Activated naive CD4-positive, alpha-beta T cell treated with Interleukin-2 at 50 U/mL for 16 hours (primary cell): Measurements from ENCODE around the gene PUM1.
"Not testable (repeated sequence)": the region's sequence is repeated elsewhere in the genome, so short reads cannot be mapped to it uniquely, and the experiment has no call there.

Experiments used
- DNase-seq: peaks from one replicate; pipeline ENCODE4 v3.0.0-alpha.2; 2020

PUM1 gene

GRCh38 chr1:30962609-30963508 is 102.7 kb downstream of the PUM1 start:
- DNase-seq = no peak

DNA sequence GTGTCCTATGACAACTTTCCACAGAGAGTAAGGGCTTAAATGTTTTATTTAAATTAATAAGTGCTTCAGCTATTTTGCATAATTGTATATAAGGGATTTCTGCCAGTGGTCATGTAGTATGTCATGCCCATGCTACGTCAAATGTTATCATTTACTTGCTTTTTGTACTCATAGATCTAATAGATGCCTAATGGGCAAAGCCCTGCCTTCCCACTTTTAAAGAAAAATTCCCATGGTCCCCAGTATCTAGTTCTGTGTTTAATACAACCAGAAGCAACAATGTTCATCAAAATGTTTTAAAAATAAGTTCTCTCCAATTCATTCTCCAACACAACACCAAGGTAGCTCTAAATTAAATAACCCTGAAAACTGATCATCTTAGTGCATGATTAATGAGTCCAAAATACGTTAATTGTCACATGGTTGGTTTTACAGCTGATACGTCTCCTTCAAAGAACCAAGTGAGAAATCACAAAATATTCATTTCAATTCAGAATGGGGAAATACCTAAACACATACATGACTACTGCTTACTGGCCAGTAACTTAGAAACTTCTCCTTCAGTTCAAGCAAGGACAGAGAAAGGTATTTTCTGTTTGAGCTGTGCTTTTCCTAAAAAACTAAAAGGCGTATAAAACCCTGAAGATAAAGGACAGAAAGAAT is 107.8 kb downstream of the PUM1 start:
- no peak for DNase-seq

DNA sequence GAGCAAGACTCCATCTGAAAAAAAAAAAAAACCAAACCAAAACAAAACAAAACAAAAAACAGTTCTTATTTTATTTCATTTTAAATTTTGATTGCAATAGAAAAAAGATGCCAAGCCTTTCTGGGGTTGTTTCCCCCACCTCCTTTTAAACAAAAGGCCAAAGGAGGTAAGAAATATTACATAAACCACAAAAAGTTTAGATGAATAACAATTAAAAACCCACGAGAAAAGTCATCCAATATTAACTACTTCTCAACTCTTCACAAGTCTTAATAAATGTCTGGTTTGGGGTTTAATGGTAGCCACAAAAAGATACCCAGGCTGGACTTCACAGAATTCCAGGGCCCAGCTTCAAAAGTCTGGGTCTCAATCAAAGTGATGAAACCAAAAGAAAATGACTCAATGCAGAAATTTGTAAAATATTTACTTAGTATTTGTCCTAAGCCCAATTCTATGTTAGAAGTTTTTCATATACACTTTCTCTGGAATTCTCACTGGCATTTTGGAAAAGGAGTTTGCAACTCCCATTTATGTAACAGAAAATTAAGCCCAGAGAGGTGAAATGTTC is 110.0 kb downstream of the PUM1 start:
- DNase-seq = no peak

GRCh38 chr1:30953685-30954084 is 111.8 kb downstream of the PUM1 start:
- DNase-seq = no peak

DNA sequence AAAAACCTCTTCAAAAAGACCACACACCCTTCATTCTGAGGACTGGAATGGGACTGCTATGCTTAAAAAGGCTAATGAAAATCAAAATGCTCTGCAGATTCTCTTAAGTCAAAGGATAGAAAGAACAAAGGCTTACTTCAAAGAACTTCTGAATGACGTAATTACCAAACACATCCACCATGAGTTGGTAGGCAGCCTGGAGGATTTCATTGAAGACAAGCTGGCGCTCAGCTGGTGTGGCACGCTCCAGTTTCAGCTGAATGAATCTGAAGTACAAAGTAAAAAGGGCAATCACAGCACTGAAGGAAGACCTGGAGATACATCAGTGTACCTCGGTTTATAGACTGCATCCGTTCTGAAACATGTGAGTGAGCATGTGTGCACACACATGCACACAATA is 113.4 kb downstream of the PUM1 start:
- DNase-seq = no peak

DNA sequence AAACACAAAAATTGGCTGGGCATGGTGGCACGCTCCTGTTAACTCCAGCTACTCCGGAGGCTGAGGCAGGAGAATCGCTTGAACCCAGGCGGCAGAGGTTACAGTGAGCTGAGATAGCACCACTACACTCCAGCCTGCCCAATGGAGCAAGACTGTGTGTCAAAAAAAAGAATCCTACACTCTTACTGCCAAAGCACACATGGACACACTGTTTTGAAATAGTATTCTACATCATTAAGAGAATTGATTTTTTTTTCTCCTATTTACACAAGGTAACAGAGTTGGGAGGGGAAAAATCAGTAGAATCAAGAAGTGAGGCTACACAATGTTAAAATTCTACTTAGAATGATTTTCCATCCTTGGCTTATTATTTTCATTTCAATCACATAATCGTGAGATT is 114.8 kb downstream of the PUM1 start:
- DNase-seq = no peak

DNA sequence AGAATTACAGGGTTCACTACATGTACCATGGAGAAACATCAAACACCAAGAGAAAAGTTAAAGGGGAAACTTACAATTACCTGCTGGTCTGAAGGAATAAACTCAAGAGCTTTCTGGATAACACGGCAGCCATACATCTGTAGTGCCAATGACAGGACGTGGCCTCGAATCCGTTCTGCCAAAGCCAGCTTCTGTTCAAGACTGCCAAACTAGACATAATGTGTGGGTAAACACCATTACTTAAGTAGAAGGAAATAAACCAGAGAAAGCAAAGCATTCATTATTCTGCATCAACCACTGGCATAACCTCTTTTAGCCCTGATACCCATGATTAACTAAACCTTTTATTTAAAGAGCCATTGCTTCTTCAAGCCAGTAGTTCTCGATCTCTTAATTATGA is 115.5 kb downstream of the PUM1 start:
- DNase-seq = no peak

- DNase-seq = not testable (repeated sequence)
Measured at GRCh38 chr1:30949487-30949838, 116.1 kb downstream of the PUM1 start.

DNA sequence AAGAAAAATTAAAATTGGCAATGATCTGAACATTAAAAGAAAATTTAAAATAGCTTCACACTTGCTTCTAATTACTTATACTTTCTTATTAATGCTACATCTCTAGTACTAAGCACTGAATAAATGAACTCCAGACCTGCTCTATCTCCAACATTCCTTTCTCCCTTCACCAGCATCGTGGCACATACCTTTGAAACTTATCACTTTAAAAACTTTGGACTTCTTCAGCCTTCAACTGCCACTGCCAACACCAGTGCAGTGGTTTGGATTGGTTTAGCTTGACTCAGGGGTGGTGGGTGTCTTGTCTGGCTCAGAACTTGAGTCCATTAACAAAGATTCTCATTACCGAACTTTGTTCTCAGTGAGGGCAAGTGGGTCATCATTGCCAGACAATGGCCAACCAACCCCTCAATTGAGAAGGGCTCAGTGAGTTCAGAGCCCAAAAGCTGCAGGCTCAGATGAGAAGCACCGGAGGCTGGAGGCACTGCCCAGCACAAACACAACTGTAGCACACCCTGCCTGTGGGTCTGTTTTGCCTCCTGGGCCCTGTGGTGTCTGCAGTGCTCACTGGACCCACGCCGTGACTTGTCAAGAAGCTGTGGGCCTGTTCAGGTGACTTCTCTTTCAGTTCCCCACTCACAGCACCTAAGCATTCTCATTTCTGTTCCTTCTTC is 116.6 kb downstream of the PUM1 start:
- not testable (repeated sequence) for DNase-seq

DNA sequence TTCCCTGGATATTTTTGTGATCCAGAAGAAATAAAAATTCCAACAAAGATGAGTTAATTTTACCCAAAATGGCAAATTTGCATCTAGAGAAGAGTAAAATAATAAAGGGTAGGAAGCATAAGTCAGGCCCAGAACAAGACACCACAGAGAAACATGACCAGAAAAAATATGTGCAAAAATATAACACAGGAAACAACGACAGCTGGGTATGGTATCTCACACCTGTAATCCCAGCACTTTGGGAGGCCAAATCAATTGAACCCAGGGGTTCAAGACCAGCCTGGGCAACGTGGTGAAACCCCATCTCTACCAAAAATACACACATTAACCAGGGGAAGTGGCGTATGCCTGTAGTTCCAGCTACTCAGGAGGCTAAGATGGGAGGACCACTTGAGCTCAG is 117.2 kb downstream of the PUM1 start:
- DNase-seq = no peak

GRCh38 chr1:30947212-30947611 is 118.3 kb downstream of the PUM1 start:
- DNase-seq = no peak

- DNase-seq = no peak
Measured at GRCh38 chr1:30942326-30942963, 123.1 kb downstream of the PUM1 start.

DNA sequence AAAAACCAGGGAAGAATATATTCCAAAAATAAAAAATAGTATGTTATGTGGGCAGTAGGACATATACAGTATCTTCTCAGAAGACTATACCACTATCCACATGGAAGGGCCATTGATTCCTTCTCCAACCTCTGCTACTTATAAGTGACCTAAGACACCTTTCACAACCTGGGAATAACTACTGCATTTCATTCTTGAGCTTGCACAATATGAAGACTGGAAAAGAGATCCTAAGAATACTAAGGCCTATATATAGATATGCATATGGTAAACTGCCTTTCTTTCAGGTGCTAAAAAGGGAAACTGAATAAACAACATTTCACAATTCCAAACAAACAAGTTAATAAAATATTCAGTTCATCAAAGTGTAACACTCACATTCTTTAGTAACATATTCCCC is 125.0 kb downstream of the PUM1 start:
- no peak for DNase-seq

DNA sequence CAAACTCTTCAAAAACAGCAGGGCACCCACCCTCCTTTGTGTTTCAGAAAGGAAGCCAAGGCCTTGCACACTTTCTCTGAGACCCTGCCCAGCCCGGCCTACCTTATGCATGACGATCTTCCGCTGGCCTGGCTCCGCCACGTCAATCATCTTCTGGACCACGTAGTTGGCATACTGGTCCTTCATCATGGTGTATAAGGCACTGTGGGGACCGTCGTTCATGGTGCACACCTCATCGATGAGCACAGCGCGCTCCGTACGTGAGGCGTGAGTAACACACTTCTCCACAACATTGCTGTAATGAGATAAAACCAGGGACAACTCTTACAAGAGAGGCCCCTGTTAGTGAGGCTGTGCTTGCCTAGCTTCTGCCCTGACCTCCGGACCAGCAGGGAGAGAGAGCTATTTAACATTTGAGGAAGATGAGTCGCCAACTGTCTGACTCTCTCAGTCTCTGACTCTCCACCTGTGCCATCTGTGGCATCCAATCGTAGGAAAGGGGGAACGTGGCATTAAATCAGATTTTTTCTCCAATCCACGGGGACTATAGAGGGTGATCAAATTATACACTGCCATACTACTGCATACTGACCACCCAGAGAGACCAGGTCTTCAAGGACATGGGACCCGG is 128.9 kb downstream of the PUM1 start:
- DNase-seq = no peak

DNA sequence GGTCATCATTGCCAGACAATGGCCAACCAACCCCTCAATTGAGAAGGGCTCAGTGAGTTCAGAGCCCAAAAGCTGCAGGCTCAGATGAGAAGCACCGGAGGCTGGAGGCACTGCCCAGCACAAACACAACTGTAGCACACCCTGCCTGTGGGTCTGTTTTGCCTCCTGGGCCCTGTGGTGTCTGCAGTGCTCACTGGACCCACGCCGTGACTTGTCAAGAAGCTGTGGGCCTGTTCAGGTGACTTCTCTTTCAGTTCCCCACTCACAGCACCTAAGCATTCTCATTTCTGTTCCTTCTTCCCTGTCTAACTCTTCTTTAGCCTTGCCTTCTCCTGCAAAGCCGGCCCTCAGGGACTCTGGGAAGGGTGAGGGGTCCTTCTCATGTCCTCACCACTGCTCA is 129.8 kb downstream of the PUM1 start:
- not testable (repeated sequence) for DNase-seq

- DNase-seq = no peak
Measured at GRCh38 chr1:30934613-30935012, 130.9 kb downstream of the PUM1 start.

GRCh38 chr1:30933874-30934252 is 131.7 kb downstream of the PUM1 start:
- DNase-seq = no peak

- no peak for DNase-seq
Measured at GRCh38 chr1:30930631-30931173, 134.8 kb downstream of the PUM1 start.

GRCh38 chr1:30929944-30930525 is 135.5 kb downstream of the PUM1 start:
- no peak for DNase-seq

DNA sequence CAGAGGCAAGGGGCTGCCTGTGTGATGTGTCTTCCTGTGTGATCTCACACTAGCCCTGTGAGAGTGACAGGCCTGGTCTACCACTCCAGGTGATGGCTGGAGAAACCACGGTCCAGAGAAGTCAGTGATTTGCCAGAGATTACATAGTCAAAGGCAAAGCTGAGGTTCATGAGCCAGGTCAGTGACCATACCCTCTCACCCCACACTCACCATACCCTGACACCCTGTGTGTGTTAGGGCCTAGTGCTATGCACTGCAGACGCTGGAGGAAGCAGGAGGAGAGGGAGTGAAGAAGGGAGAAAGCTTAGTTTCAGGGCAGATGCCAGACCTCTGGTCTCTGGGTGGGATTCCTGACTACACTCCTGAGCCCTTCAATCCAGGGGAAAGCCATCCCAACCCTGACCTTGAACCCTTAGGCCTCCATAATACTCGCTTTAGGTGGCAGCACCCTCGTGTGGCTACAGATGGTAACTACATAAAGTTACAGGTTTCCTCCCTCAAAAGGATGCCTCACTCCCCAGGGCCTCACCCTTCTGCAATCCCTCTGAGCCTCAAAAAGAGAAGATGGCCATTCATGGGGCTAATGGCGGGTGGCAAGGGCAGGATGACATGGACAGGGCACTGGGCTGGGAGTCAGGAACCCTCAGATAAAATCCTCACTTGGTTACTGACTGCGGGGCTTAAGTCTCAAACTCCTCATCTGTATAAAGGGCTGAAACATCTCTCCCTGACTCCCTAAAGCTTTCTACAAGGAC is 136.2 kb downstream of the PUM1 start:
- peak; percentile 54 for DNase-seq

GRCh38 chr1:30928789-30929134 is 136.8 kb downstream of the PUM1 start:
- DNase-seq = no peak
